Measurements from ENCODE around the gene TTLL4.

TTLL4 gene, protein sequence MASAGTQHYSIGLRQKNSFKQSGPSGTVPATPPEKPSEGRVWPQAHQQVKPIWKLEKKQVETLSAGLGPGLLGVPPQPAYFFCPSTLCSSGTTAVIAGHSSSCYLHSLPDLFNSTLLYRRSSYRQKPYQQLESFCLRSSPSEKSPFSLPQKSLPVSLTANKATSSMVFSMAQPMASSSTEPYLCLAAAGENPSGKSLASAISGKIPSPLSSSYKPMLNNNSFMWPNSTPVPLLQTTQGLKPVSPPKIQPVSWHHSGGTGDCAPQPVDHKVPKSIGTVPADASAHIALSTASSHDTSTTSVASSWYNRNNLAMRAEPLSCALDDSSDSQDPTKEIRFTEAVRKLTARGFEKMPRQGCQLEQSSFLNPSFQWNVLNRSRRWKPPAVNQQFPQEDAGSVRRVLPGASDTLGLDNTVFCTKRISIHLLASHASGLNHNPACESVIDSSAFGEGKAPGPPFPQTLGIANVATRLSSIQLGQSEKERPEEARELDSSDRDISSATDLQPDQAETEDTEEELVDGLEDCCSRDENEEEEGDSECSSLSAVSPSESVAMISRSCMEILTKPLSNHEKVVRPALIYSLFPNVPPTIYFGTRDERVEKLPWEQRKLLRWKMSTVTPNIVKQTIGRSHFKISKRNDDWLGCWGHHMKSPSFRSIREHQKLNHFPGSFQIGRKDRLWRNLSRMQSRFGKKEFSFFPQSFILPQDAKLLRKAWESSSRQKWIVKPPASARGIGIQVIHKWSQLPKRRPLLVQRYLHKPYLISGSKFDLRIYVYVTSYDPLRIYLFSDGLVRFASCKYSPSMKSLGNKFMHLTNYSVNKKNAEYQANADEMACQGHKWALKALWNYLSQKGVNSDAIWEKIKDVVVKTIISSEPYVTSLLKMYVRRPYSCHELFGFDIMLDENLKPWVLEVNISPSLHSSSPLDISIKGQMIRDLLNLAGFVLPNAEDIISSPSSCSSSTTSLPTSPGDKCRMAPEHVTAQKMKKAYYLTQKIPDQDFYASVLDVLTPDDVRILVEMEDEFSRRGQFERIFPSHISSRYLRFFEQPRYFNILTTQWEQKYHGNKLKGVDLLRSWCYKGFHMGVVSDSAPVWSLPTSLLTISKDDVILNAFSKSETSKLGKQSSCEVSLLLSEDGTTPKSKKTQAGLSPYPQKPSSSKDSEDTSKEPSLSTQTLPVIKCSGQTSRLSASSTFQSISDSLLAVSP

GRCh38 chr2:218710687-218711549 lies at the start of gene TTLL4:
TTLL4 (plus strand) TSS chr2:218710835; CDS start chr2:218737677, 26,842 bp downstream.
- H3K4me3 ChIP-seq (ENCODE audit: low read depth, low read length), result peak within 1 kb of the TSS; percentile 75
- DNase-seq (ENCODE audit: low read depth), result peak; percentile 77
- peak; percentile 93 for TF ChIP-seq CTCF (IDR thresholded peaks at IDR 0.05; ENCODE audit: control insufficient read depth, extremely low read depth, insufficient read depth)

GRCh38 chr2:218662377-218662776 lies 48.3 kb upstream of the TTLL4 start:
- no peak for DNase-seq (ENCODE audit: low read depth)

GRCh38 chr2:218662827-218663226 lies 47.8 kb upstream of the TTLL4 start:
- no peak overlapping the region for H3K4me3 ChIP-seq (ENCODE audit: low read depth, low read length)
- TF ChIP-seq CTCF (IDR thresholded peaks at IDR 0.05; ENCODE audit: control insufficient read depth, extremely low read depth, insufficient read depth), result no peak
- no peak for DNase-seq (ENCODE audit: low read depth)

More at GRCh38 chr2:218662377-218662776, 48.3 kb upstream of the TTLL4 start:
- H3K4me3 ChIP-seq (ENCODE audit: low read depth, low read length), result no peak overlapping the region
- no peak for TF ChIP-seq CTCF (IDR thresholded peaks at IDR 0.05; ENCODE audit: control insufficient read depth, extremely low read depth, insufficient read depth)

- no peak for DNase-seq (ENCODE audit: low read depth)
- H3K4me3 ChIP-seq (ENCODE audit: low read depth, low read length), result no peak overlapping the region
- no peak for TF ChIP-seq CTCF (IDR thresholded peaks at IDR 0.05; ENCODE audit: control insufficient read depth, extremely low read depth, insufficient read depth)
These were observed 46.7 kb upstream of the TTLL4 start for GRCh38 chr2:218663901-218664300.

DNA sequence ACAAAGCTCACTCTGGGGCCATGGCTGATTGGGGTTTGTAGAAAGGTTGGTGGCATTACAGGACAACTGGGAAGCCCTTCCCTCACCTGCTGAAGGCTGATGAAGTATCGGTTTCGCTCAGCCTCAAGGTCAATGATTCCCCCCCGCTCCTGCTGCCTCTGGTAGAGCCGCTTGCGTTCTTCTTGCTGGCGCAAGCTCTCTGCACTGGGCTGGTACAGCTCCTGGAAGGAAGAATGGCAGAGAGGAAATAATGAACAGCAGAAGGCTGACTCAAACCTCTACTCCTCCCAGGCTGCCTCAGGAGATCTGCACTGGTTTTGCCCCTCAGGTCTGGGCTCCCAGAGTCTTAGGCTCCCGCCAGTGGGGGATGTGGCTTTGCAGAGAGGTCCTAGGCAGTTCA lies 46.0 kb upstream of the TTLL4 start:
- DNase-seq (ENCODE audit: low read depth), result no peak
- TF ChIP-seq CTCF (IDR thresholded peaks at IDR 0.05; ENCODE audit: control insufficient read depth, extremely low read depth, insufficient read depth), result no peak
- H3K4me3 ChIP-seq (ENCODE audit: low read depth, low read length), result no peak overlapping the region

Data from LNCaP clone FGC (cell line).